ENCODE measurements around the gene MOB3B.
"Not testable (repeated sequence)": the region's sequence is repeated elsewhere in the genome, so short reads cannot be mapped to it uniquely, and the experiment has no call there.

The MOB3B gene

GRCh38 chr9:27514551-27514950, 15.1 kb downstream of the MOB3B start:
- FAIRE-seq = no peak

GRCh38 chr9:27511771-27512170, 17.8 kb downstream of the MOB3B start:
- no peak for FAIRE-seq

- FAIRE-seq = no peak
These were observed 18.8 kb downstream of the MOB3B start for GRCh38 chr9:27510780-27511179.

- FAIRE-seq = no peak
These were observed 22.6 kb downstream of the MOB3B start for GRCh38 chr9:27506981-27507380.

- no peak for FAIRE-seq
These were observed 23.9 kb downstream of the MOB3B start for GRCh38 chr9:27505744-27506161.

GRCh38 chr9:27504259-27504658, 25.4 kb downstream of the MOB3B start:
- FAIRE-seq = no peak

- no peak for FAIRE-seq
These were observed 26.0 kb downstream of the MOB3B start for GRCh38 chr9:27503623-27504022.

- FAIRE-seq = not testable (repeated sequence)
These were observed 28.7 kb downstream of the MOB3B start for GRCh38 chr9:27500902-27501301.

- FAIRE-seq = no peak
These were observed 30.2 kb downstream of the MOB3B start for GRCh38 chr9:27499451-27499850.

- no peak for FAIRE-seq
These were observed 31.7 kb downstream of the MOB3B start for GRCh38 chr9:27497883-27498417.

GRCh38 chr9:27496135-27496504, 33.5 kb downstream of the MOB3B start:
- no peak for FAIRE-seq

GRCh38 chr9:27495480-27496134, 34.0 kb downstream of the MOB3B start:
- FAIRE-seq = no peak

GRCh38 chr9:27491154-27491553, 38.5 kb downstream of the MOB3B start:
- FAIRE-seq = no peak

GRCh38 chr9:27489087-27489876, 40.3 kb downstream of the MOB3B start:
- FAIRE-seq = no peak

- FAIRE-seq = no peak
These were observed 41.7 kb downstream of the MOB3B start for GRCh38 chr9:27487927-27488326.

- FAIRE-seq = peak; percentile 87
These were observed 42.4 kb downstream of the MOB3B start for GRCh38 chr9:27487128-27487640.

- FAIRE-seq = no peak
These were observed 44.5 kb downstream of the MOB3B start for GRCh38 chr9:27485158-27485557.

GRCh38 chr9:27483576-27483975, 46.0 kb downstream of the MOB3B start:
- FAIRE-seq = no peak

- no peak for FAIRE-seq
These were observed 46.9 kb downstream of the MOB3B start for GRCh38 chr9:27482709-27483108.

- FAIRE-seq = no peak
These were observed 51.3 kb downstream of the MOB3B start for GRCh38 chr9:27478322-27478721.

GRCh38 chr9:27476870-27477515, 52.6 kb downstream of the MOB3B start:
- no peak for FAIRE-seq

- no peak for FAIRE-seq
These were observed 54.5 kb downstream of the MOB3B start for GRCh38 chr9:27475057-27475595.

- no peak for FAIRE-seq
These were observed 55.3 kb downstream of the MOB3B start for GRCh38 chr9:27474305-27474704.

Measured in endometrium (tissue), 2 donors.